Progenitor cell of endocrine pancreas (in vitro differentiated cells): ENCODE measurements around the gene SEC23B. TPM values are rescaled to one million over a fixed set of nuclear protein-coding genes. Genes with fewer than 3 reads are reported as not detected.

Experiments used
- DNase-seq: peaks from one replicate; pipeline ENCODE4 v3.0.0; 2021; ENCODE audit warnings: low spot score; ENCODE audit not compliant: unreplicated experiment
- H3K27ac Mint-ChIP-seq: 2 replicates; pipeline ENCODE4 v1.8.0; 2021; ENCODE audit warnings: mild to moderate bottlenecking, moderate library complexity, mixed read lengths
- H3K27me3 Mint-ChIP-seq: 2 replicates; pipeline ENCODE4 v1.8.0; 2021; ENCODE audit warnings: mixed read lengths
- H3K36me3 Mint-ChIP-seq: 2 replicates; pipeline ENCODE4 v1.8.0; 2022; ENCODE audit warnings: mixed read lengths; ENCODE audit not compliant: insufficient read depth
- H3K4me1 Mint-ChIP-seq: 2 replicates; pipeline ENCODE4 v1.8.0; 2021; ENCODE audit warnings: low read depth, mixed read lengths
- H3K4me3 Mint-ChIP-seq: 2 replicates; pipeline ENCODE4 v1.8.0; 2021; ENCODE audit warnings: low read depth, mild to moderate bottlenecking, moderate library complexity, mixed read lengths
- H3K9me3 Mint-ChIP-seq: 2 replicates; pipeline ENCODE4 v1.8.0; 2021; ENCODE audit warnings: low read depth, mixed read lengths
- total RNA-seq: library from RNA; stranded (reverse); gene quantifications from 2 replicates; pipeline ENCODE4 v1.2.1, GENCODE V29; 2021
- TF ChIP-seq, protein P1 (sequence below): fragments of 200-600 bp; sonication (generic); IDR thresholded peaks from one replicate; pipeline ENCODE4 v1.5.0; 2021; ENCODE audit warnings: antibody characterized with exemption, mild to moderate bottlenecking; ENCODE audit not compliant: unreplicated experiment

The SEC23B gene
- total RNA-seq, 1 donor from 2014 or later: 58.4 TPM

DNA sequence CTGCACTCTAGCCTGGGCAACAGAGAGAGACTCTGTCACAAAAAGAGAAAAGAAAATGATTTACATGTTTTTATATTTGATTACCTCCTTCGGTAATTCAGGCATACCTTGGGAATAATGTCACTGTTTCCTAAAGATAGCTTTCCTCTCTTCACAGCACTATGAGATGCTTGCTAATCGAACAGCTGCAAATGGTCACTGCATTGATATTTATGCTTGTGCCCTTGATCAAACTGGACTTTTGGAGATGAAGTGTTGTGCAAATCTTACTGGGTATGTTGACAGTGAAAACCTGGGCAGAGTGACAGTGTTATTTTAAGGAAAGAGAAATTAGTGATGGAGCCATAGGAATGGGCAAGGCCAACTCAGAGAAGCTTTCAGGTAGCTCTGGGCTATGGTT lies 19.6 kb downstream of the SEC23B start:
- Mint-ChIP-seq H3K36me3 (peaks cover 33% of the 10 kb centered on the region), H3K9me3 (no peaks in the 10 kb centered on the region)

DNA sequence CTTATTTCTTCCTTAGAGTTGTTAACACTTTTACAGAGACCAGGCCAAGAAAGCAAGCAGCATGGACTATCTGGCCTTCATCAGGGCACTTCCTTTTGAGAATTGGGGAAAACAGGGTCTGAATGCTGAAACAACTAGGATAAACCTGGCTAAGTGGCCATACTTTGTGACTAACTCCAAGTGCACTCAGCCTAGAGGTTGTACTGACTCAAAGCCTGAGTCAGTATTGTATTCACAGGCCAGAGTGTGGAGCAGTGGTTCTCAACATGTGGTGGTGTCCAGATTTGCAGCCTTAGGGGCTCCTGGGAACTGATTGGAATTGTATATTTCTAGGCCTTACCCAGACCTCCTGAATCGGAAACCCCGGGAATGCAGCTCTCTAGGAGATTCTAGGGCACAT lies 20.1 kb downstream of the SEC23B start:
- H3K4me3 Mint-ChIP-seq: no peak overlapping the region
- peaks cover 34% of the 10 kb centered on the region for H3K36me3 Mint-ChIP-seq
- no peak overlapping the region for H3K27ac Mint-ChIP-seq
- DNase-seq: no peak
- no peaks in the 10 kb centered on the region for H3K4me1 Mint-ChIP-seq
- H3K27me3 Mint-ChIP-seq: no peaks in the 10 kb centered on the region
- TF ChIP-seq, protein P1, sequence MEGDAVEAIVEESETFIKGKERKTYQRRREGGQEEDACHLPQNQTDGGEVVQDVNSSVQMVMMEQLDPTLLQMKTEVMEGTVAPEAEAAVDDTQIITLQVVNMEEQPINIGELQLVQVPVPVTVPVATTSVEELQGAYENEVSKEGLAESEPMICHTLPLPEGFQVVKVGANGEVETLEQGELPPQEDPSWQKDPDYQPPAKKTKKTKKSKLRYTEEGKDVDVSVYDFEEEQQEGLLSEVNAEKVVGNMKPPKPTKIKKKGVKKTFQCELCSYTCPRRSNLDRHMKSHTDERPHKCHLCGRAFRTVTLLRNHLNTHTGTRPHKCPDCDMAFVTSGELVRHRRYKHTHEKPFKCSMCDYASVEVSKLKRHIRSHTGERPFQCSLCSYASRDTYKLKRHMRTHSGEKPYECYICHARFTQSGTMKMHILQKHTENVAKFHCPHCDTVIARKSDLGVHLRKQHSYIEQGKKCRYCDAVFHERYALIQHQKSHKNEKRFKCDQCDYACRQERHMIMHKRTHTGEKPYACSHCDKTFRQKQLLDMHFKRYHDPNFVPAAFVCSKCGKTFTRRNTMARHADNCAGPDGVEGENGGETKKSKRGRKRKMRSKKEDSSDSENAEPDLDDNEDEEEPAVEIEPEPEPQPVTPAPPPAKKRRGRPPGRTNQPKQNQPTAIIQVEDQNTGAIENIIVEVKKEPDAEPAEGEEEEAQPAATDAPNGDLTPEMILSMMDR: no peak
- H3K9me3 Mint-ChIP-seq: no peaks in the 10 kb centered on the region

More for the DNA sequence above, 19.6 kb downstream of the SEC23B start:
- Mint-ChIP-seq H3K27me3 (no peaks in the 10 kb centered on the region), H3K4me1 (no peaks in the 10 kb centered on the region), H3K4me3 (no peak overlapping the region), H3K27ac (no peak overlapping the region)
- TF ChIP-seq, protein P1: no peak
- DNase-seq: no peak

- no peak for DNase-seq
- H3K36me3 Mint-ChIP-seq: peaks cover 39% of the 10 kb centered on the region
- H3K27ac Mint-ChIP-seq: no peak overlapping the region
- no peak overlapping the region for H3K4me3 Mint-ChIP-seq
- TF ChIP-seq, protein P1: no peak
- no peaks in the 10 kb centered on the region for H3K4me1 Mint-ChIP-seq
- no peaks in the 10 kb centered on the region for H3K27me3 Mint-ChIP-seq
- no peaks in the 10 kb centered on the region for H3K9me3 Mint-ChIP-seq
Measured at GRCh38 chr20:18529041-18529440, 21.3 kb downstream of the SEC23B start.

- H3K36me3 Mint-ChIP-seq: peaks cover 42% of the 10 kb centered on the region
- H3K27me3 Mint-ChIP-seq: no peaks in the 10 kb centered on the region
- H3K4me1 Mint-ChIP-seq: no peaks in the 10 kb centered on the region
- TF ChIP-seq, protein P1: no peak
- H3K4me3 Mint-ChIP-seq: no peak overlapping the region
- no peaks in the 10 kb centered on the region for H3K9me3 Mint-ChIP-seq
- no peak for DNase-seq
- H3K27ac Mint-ChIP-seq: no peak overlapping the region
Measured at GRCh38 chr20:18532626-18533025, 24.9 kb downstream of the SEC23B start.

DNA sequence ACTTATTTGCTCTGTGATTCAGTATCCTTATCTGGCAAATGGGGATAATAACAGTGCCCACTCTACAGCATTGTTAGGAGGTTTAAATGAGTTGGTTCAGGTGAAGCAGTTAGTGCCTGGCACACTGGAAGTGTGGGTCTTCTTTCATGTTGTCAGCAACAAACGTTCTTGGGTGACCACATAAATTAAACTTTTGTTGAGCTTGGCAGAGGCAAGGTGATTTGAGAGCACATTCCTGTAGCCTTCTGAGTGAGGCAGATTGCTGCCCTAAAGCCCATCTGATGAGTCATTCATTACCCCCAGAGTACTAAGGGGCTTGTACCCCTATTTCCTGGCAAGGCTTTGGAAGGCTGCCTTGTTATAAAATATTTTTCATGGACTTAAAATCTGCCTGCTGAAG lies 25.8 kb downstream of the SEC23B start:
- no peak for DNase-seq
- H3K4me3 Mint-ChIP-seq: no peak overlapping the region
- H3K4me1 Mint-ChIP-seq: no peaks in the 10 kb centered on the region
- no peaks in the 10 kb centered on the region for H3K9me3 Mint-ChIP-seq
- TF ChIP-seq, protein P1: no peak
- no peaks in the 10 kb centered on the region for H3K27me3 Mint-ChIP-seq
- peaks cover 42% of the 10 kb centered on the region for H3K36me3 Mint-ChIP-seq
- H3K27ac Mint-ChIP-seq: no peak overlapping the region
